MCF 10A (cell line): ENCODE results near the gene PRDM8. TPM values are rescaled to one million over a fixed set of nuclear protein-coding genes. Genes with fewer than 3 reads are reported as not detected.

ENCODE experiments used
- BruUV-seq: library from RNA; stranded (reverse); fragments of 400-500 nt; replicated peaks from 2 replicates; lab custom pipeline; 2021; lab: Mats Ljungman, UMichigan
- CTCF ChIA-PET: fragments of 300-600 bp; sonication (Branson Sonifier 250); formaldehyde crosslinking; extraction: SDS; loops from one replicate; lab custom pipeline; 2021; ENCODE audit warnings: antibody characterized with exemption, inconsistent platforms; lab: Yijun Ruan, JAX
- POLR2A ChIA-PET: fragments of 300-600, 350-650 bp; sonication (Branson Sonifier 250); formaldehyde crosslinking; extraction: SDS; loops from one replicate; lab custom pipeline; 2020; ENCODE audit warnings: antibody characterized with exemption, inconsistent platforms; lab: Yijun Ruan, JAX
- DNase-seq: peaks from one replicate; pipeline ENCODE4 v3.0.0-alpha.2; 2018; ENCODE audit not compliant: unreplicated experiment
- H3K27ac Mint-ChIP-seq: one replicate; pipeline ENCODE4 v1.8.0; 2022; ENCODE audit warnings: mild to moderate bottlenecking, low read depth, mixed read lengths; ENCODE audit not compliant: unreplicated experiment
- H3K27me3 Mint-ChIP-seq: one replicate; pipeline ENCODE4 v1.8.0; 2022; ENCODE audit warnings: mixed read lengths; ENCODE audit not compliant: insufficient read depth, unreplicated experiment
- H3K36me3 Mint-ChIP-seq: one replicate; pipeline ENCODE4 v1.8.0; 2022; ENCODE audit warnings: mild to moderate bottlenecking, moderate library complexity, mixed read lengths; ENCODE audit not compliant: insufficient read depth, unreplicated experiment
- H3K4me1 Mint-ChIP-seq: one replicate; pipeline ENCODE4 v1.8.0; 2022; ENCODE audit warnings: mixed read lengths; ENCODE audit not compliant: insufficient read depth, unreplicated experiment
- H3K4me3 Mint-ChIP-seq: one replicate; pipeline ENCODE4 v1.8.0; 2022; ENCODE audit warnings: mild to moderate bottlenecking, moderate library complexity, mixed read lengths; ENCODE audit not compliant: unreplicated experiment
- H3K9me3 Mint-ChIP-seq: one replicate; pipeline ENCODE4 v1.8.0; 2022; ENCODE audit warnings: mixed read lengths; ENCODE audit not compliant: unreplicated experiment
- CTCF ChIP-seq: fragments of 200-600 bp; IDR thresholded peaks from one replicate; pipeline ENCODE4 v1.8.0; 2022; ENCODE audit warnings: antibody characterized with exemption, mild to moderate bottlenecking; ENCODE audit not compliant: unreplicated experiment
- intact Hi-C: fragments of 100-400 bp; cut with micrococcal nuclease; formaldehyde crosslinking; loops from 2 replicates; pipeline ENCODE4 v1.14.1; 2022
- total RNA-seq: library from RNA; stranded (reverse); gene quantifications from 2 replicates; pipeline ENCODE4 v1.2.3, GENCODE V29; 2022

PRDM8 gene
- total RNA-seq, 1 experiment from 2014 or later = 4.9 TPM

- H3K4me3 Mint-ChIP-seq = no peak overlapping the region
- POLR2A ChIA-PET = no interaction called here
- no TSS peak for BruUV-seq
- no peaks in the 10 kb centered on the region for H3K36me3 Mint-ChIP-seq
- no peak for TF ChIP-seq CTCF
- H3K9me3 Mint-ChIP-seq = no peaks in the 10 kb centered on the region
- no peaks in the 10 kb centered on the region for H3K4me1 Mint-ChIP-seq
- DNase-seq = no peak
- no peaks in the 10 kb centered on the region for H3K27me3 Mint-ChIP-seq
- intact Hi-C loops = no loop called here
- CTCF ChIA-PET = interaction anchor here (0.7 kb wide), 1 partner anchor 1599 kb away, joined by 3 read pairs; no protein-coding TSS in a partner anchor
- no peak overlapping the region for H3K27ac Mint-ChIP-seq
Measured at GRCh38 chr4:80249144-80249543, 51.8 kb downstream of the PRDM8 start.

GRCh38 chr4:80252427-80252826 is 55.1 kb downstream of the PRDM8 start:
- BruUV-seq = no TSS peak
- H3K36me3 Mint-ChIP-seq = no peaks in the 10 kb centered on the region
- H3K4me3 Mint-ChIP-seq = no peak overlapping the region
- peaks cover 6% of the 10 kb centered on the region for H3K9me3 Mint-ChIP-seq
- no peak for TF ChIP-seq CTCF
- intact Hi-C loops = no loop called here
- ChIA-PET CTCF (interaction anchor here (1.0 kb wide), 1 partner anchor 40 kb away, joined by 3 read pairs; no protein-coding TSS in a partner anchor), POLR2A (no interaction called here)
- no peaks in the 10 kb centered on the region for H3K27me3 Mint-ChIP-seq
- H3K4me1 Mint-ChIP-seq = no peaks in the 10 kb centered on the region
- DNase-seq = no peak
- no peak overlapping the region for H3K27ac Mint-ChIP-seq

GRCh38 chr4:80252953-80253352 is 55.6 kb downstream of the PRDM8 start:
- ChIA-PET POLR2A (no interaction called here), CTCF (no interaction called here)
- no peak for TF ChIP-seq CTCF
- no TSS peak for BruUV-seq
- H3K9me3 Mint-ChIP-seq = peaks cover 6% of the 10 kb centered on the region
- no peaks in the 10 kb centered on the region for H3K4me1 Mint-ChIP-seq
- H3K4me3 Mint-ChIP-seq = no peak overlapping the region
- H3K27me3 Mint-ChIP-seq = no peaks in the 10 kb centered on the region
- intact Hi-C loops = no loop called here
- H3K36me3 Mint-ChIP-seq = no peaks in the 10 kb centered on the region
- no peak overlapping the region for H3K27ac Mint-ChIP-seq
- DNase-seq = no peak

GRCh38 chr4:80253510-80253909 is 56.2 kb downstream of the PRDM8 start:
- ChIA-PET POLR2A (interaction anchor here (1.7 kb wide), 1 partner anchor 12 kb away, joined by 4 read pairs; the partner anchor contains the start of gene FGF5), CTCF (no interaction called here)
- DNase-seq = no peak
- no peak for TF ChIP-seq CTCF
- H3K4me3 Mint-ChIP-seq = no peak overlapping the region
- H3K27ac Mint-ChIP-seq = no peak overlapping the region
- no TSS peak for BruUV-seq
- H3K36me3 Mint-ChIP-seq = no peaks in the 10 kb centered on the region
- H3K27me3 Mint-ChIP-seq = no peaks in the 10 kb centered on the region
- H3K4me1 Mint-ChIP-seq = no peaks in the 10 kb centered on the region
- intact Hi-C loops = no loop called here
- peaks cover 6% of the 10 kb centered on the region for H3K9me3 Mint-ChIP-seq

Other genes with a start within 250 kb of the PRDM8 start
- gene ANTXR2, start 124.3 kb upstream of the PRDM8 start, total RNA-seq = 31.0 and 45.1 TPM in 2 replicates
- not detected in 2 replicates for gene FGF5, start 69.2 kb downstream of the PRDM8 start, total RNA-seq
- 0.33 TPM in 1 of 2 replicates, not detected in the other for gene CFAP299, start 138.2 kb downstream of the PRDM8 start, total RNA-seq